Activated CD4-positive, alpha-beta T cell treated with anti-CD3 and anti-CD28 coated beads, Interleukin-2, amount 10 ng/mL, durations not matched to agents 24 days and 14 days (primary cell): ENCODE measurements around the gene RIPOR2. TPM values are rescaled to one million over a fixed set of nuclear protein-coding genes. Genes with fewer than 3 reads are reported as not detected.
A peak's percentile ranks its signal among the peaks of the same experiment; 100 is the strongest.
"Not testable (repeated sequence)": the region's sequence is repeated elsewhere in the genome, so short reads cannot be mapped to it uniquely, and the experiment has no call there.

ENCODE experiments used
- DNase-seq: peaks from one replicate; pipeline ENCODE4 v3.0.0; 2022
- H3K27ac Mint-ChIP-seq: one replicate; pipeline ENCODE4 v1.8.0; 2022; ENCODE audit warnings: mild to moderate bottlenecking, mixed read lengths
- H3K27me3 Mint-ChIP-seq: one replicate; pipeline ENCODE4 v1.8.0; 2022; ENCODE audit warnings: mixed read lengths
- H3K36me3 Mint-ChIP-seq: one replicate; pipeline ENCODE4 v1.8.0; 2022; ENCODE audit warnings: low read depth, mild to moderate bottlenecking, mixed read lengths
- H3K4me1 Mint-ChIP-seq: one replicate; pipeline ENCODE4 v1.8.0; 2021; ENCODE audit warnings: mixed read lengths
- H3K4me3 Mint-ChIP-seq: one replicate; pipeline ENCODE4 v1.8.0; 2022; ENCODE audit warnings: mild to moderate bottlenecking, moderate library complexity, mixed read lengths
- H3K9me3 Mint-ChIP-seq: one replicate; pipeline ENCODE4 v1.8.0; 2021; ENCODE audit warnings: mixed read lengths
- intact Hi-C: fragments of 100-400 bp; cut with micrococcal nuclease; formaldehyde crosslinking; loops from one replicate; pipeline ENCODE4 v1.15.1; 2023
- total RNA-seq: library from RNA; stranded (reverse); gene quantifications from 2 replicates; pipeline ENCODE4 v1.2.3, GENCODE V29; 2022

Gene RIPOR2
- total RNA-seq, 1 donor from 2014 or later = 25.3 TPM

GRCh38 chr6:24779416-24780016 lies 156.2 kb downstream of the RIPOR2 start:
- Mint-ChIP-seq H3K4me1 (peaks cover 42% of the 10 kb centered on the region), H3K4me3 (peak overlapping the region; percentile 59), H3K36me3 (peaks cover 57% of the 10 kb centered on the region), H3K27me3 (no peaks in the 10 kb centered on the region), H3K9me3 (no peaks in the 10 kb centered on the region), H3K27ac (peak overlapping the region; percentile 15)
- intact Hi-C loops = loop anchor here (5.0 kb wide), 3 partner anchors 158 to 293 kb away; partner anchors contain the start of gene RIPOR2
- no peak for DNase-seq

- DNase-seq = no peak
- no peaks in the 10 kb centered on the region for H3K27me3 Mint-ChIP-seq
- H3K9me3 Mint-ChIP-seq = no peaks in the 10 kb centered on the region
- H3K4me1 Mint-ChIP-seq = peaks cover 43% of the 10 kb centered on the region
- intact Hi-C loops = loop anchor here (5.0 kb wide), 3 partner anchors 158 to 293 kb away; partner anchors contain the start of gene RIPOR2
- H3K36me3 Mint-ChIP-seq = peaks cover 52% of the 10 kb centered on the region
- no peak overlapping the region for H3K27ac Mint-ChIP-seq
- H3K4me3 Mint-ChIP-seq = peak overlapping the region; percentile 39
These were observed 156.9 kb downstream of the RIPOR2 start for GRCh38 chr6:24778878-24779277.

- no peaks in the 10 kb centered on the region for H3K9me3 Mint-ChIP-seq
- intact Hi-C loops = loop anchor here (5.0 kb wide), 3 partner anchors 159 to 294 kb away; partner anchors contain the start of gene RIPOR2
- peaks cover 43% of the 10 kb centered on the region for H3K4me1 Mint-ChIP-seq
- no peak overlapping the region for H3K27ac Mint-ChIP-seq
- H3K4me3 Mint-ChIP-seq = peak overlapping the region; percentile 55
- H3K27me3 Mint-ChIP-seq = no peaks in the 10 kb centered on the region
- peaks cover 47% of the 10 kb centered on the region for H3K36me3 Mint-ChIP-seq
- DNase-seq = no peak
These were observed 157.6 kb downstream of the RIPOR2 start for GRCh38 chr6:24778121-24778520.

- peaks cover 39% of the 10 kb centered on the region for H3K4me1 Mint-ChIP-seq
- H3K27me3 Mint-ChIP-seq = no peaks in the 10 kb centered on the region
- intact Hi-C loops = loop anchor here (5.0 kb wide), 3 partner anchors 160 to 295 kb away; partner anchors contain the start of gene RIPOR2
- DNase-seq = no peak
- peak overlapping the region; percentile 55 for H3K4me3 Mint-ChIP-seq
- H3K9me3 Mint-ChIP-seq = no peaks in the 10 kb centered on the region
- H3K36me3 Mint-ChIP-seq = peaks cover 43% of the 10 kb centered on the region
- H3K27ac Mint-ChIP-seq = no peak overlapping the region
These were observed 158.5 kb downstream of the RIPOR2 start for GRCh38 chr6:24777227-24777626.

GRCh38 chr6:24775520-24776058 lies 160.2 kb downstream of the RIPOR2 start:
- Mint-ChIP-seq H3K27me3 (no peaks in the 10 kb centered on the region), H3K27ac (peak overlapping the region; percentile 99), H3K9me3 (no peaks in the 10 kb centered on the region), H3K4me1 (peaks cover 37% of the 10 kb centered on the region), H3K4me3 (peak overlapping the region; percentile 99), H3K36me3 (peaks cover 30% of the 10 kb centered on the region)
- intact Hi-C loops = loop anchor here (1.0 to 5.0 kb wide), 5 partner anchors 13 to 297 kb away; partner anchors contain the start of genes ACOT13, RIPOR2 and TDP2
- DNase-seq = no peak

GRCh38 chr6:24774696-24775519 lies 160.9 kb downstream of the RIPOR2 start, which contains the start of gene GMNN:
Gene GMNN (plus strand): TSS chr6:24774937. CDS start chr6:24777247, 2,310 bp downstream.
- peak within 1 kb of the TSS; percentile 99 for H3K4me3 Mint-ChIP-seq
- H3K36me3 Mint-ChIP-seq = peaks cover 25% of the 10 kb centered on the region
- no peaks in the 10 kb centered on the region for H3K27me3 Mint-ChIP-seq
- DNase-seq = peak; percentile 100
- H3K4me1 Mint-ChIP-seq = peaks cover 32% of the 10 kb centered on the region
- no peaks in the 10 kb centered on the region for H3K9me3 Mint-ChIP-seq
- intact Hi-C loops = loop anchor here (1.0 to 5.0 kb wide), 7 partner anchors 13 to 297 kb away; partner anchors contain the start of genes ACOT13, RIPOR2 and TDP2
- H3K27ac Mint-ChIP-seq = peak within 1 kb of the TSS; percentile 99

- intact Hi-C loops = no loop called here
- Mint-ChIP-seq H3K4me1 (peaks cover 4% of the 10 kb centered on the region), H3K27ac (no peak overlapping the region), H3K9me3 (no peaks in the 10 kb centered on the region), H3K36me3 (no peaks in the 10 kb centered on the region), H3K27me3 (no peaks in the 10 kb centered on the region), H3K4me3 (no peak overlapping the region)
- DNase-seq = no peak
These were observed 167.4 kb downstream of the RIPOR2 start for GRCh38 chr6:24768361-24768760.

- no peak for DNase-seq
- H3K4me3 Mint-ChIP-seq = no peak overlapping the region
- no peaks in the 10 kb centered on the region for H3K27me3 Mint-ChIP-seq
- H3K4me1 Mint-ChIP-seq = peaks cover 6% of the 10 kb centered on the region
- no peak overlapping the region for H3K27ac Mint-ChIP-seq
- intact Hi-C loops = loop anchor here (1.0 to 2.0 kb wide), 2 partner anchors 46 to 184 kb away; no protein-coding TSS in a partner anchor
- no peaks in the 10 kb centered on the region for H3K9me3 Mint-ChIP-seq
- no peaks in the 10 kb centered on the region for H3K36me3 Mint-ChIP-seq
These were observed 168.9 kb downstream of the RIPOR2 start for GRCh38 chr6:24766680-24767462.

- not testable (repeated sequence) for H3K27ac Mint-ChIP-seq, H3K36me3 Mint-ChIP-seq, H3K9me3 Mint-ChIP-seq, H3K4me1 Mint-ChIP-seq, H3K27me3 Mint-ChIP-seq, DNase-seq, H3K4me3 Mint-ChIP-seq
- intact Hi-C loops = loop anchor here (1.0 to 2.0 kb wide), 2 partner anchors 45 to 183 kb away; no protein-coding TSS in a partner anchor
These were observed 169.8 kb downstream of the RIPOR2 start for GRCh38 chr6:24765968-24766367.

- H3K36me3 Mint-ChIP-seq, DNase-seq, H3K4me1 Mint-ChIP-seq, H3K9me3 Mint-ChIP-seq, H3K4me3 Mint-ChIP-seq, H3K27me3 Mint-ChIP-seq, intact Hi-C loops, H3K27ac Mint-ChIP-seq: not testable (repeated sequence)
These were observed 170.6 kb downstream of the RIPOR2 start for GRCh38 chr6:24764833-24765828.

GRCh38 chr6:24763578-24763977 lies 172.2 kb downstream of the RIPOR2 start:
- Mint-ChIP-seq H3K36me3 (no peaks in the 10 kb centered on the region), H3K27me3 (no peaks in the 10 kb centered on the region), H3K4me3 (no peak overlapping the region), H3K27ac (no peak overlapping the region), H3K9me3 (no peaks in the 10 kb centered on the region), H3K4me1 (peaks cover 9% of the 10 kb centered on the region)
- no peak for DNase-seq
- intact Hi-C loops = no loop called here

- H3K36me3 Mint-ChIP-seq = no peaks in the 10 kb centered on the region
- no peak for DNase-seq
- no peak overlapping the region for H3K27ac Mint-ChIP-seq
- no peaks in the 10 kb centered on the region for H3K9me3 Mint-ChIP-seq
- peaks cover 8% of the 10 kb centered on the region for H3K4me1 Mint-ChIP-seq
- H3K4me3 Mint-ChIP-seq = no peak overlapping the region
- H3K27me3 Mint-ChIP-seq = no peaks in the 10 kb centered on the region
- intact Hi-C loops = no loop called here
These were observed 173.9 kb downstream of the RIPOR2 start for GRCh38 chr6:24761851-24762250.
